ENCODE measurements around the gene MEIOB.

DNA sequence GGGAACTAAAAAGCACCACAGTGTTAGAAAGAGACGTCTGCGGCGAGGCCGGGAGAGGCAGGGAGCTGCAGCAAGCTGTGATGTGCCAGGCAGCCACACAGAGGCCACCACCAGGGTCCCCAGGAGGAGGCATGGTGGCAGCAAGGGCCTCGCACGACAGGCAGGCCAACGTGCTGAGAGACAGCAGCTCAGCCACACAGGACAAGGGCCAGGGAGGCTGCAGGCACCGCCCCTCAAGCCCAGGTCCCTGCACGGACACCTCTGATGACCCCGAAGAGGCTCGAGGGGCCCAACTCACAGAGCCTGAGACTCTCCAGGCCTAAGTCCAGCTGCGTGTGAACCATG is 51.0 kb downstream of the MEIOB start:
- TF ChIP-seq CTCF (conservative IDR thresholded peaks at IDR 0.05 in 1 of 2, IDR thresholded peaks at IDR 0.05 in 1 of 2; ENCODE audit: extremely low read depth in 1 of 2, insufficient read depth in 1 of 2, low read depth in 1 of 2, low read length in 2 of 2) (no peak), EZH2 (IDR thresholded peaks at IDR 0.05; ENCODE audit: borderline replicate concordance, low read length) (no peak)

Data from mammary epithelial cell (primary cell).